Liver (tissue), 9 donors: Measurements from ENCODE around the gene NKAIN2. TPM values are rescaled to one million over a fixed set of nuclear protein-coding genes. Genes with fewer than 3 reads are reported as not detected.

Experiments
- DNase-seq: peaks from one replicate; pipeline ENCODE4 v3.0.0-alpha.2; 2017; ENCODE audit warnings: low spot score
- H3K27ac ChIP-seq, 2 donors: one replicate each; pipeline ENCODE4 v1.7.0; 2013; ENCODE audit warnings: inconsistent platforms in 2 of 2, low read length in 2 of 2, control low read depth in 1 of 2, low read depth in 1 of 2, mild to moderate bottlenecking in 1 of 2
- H3K27me3 ChIP-seq, 4 donors: one replicate each; pipeline versions ENCODE4 v1.6.1 to v1.7.0; 2013; ENCODE audit warnings: low read length in 3 of 4, inconsistent platforms in 1 of 4, mild to moderate bottlenecking in 1 of 4, moderate library complexity in 1 of 4; ENCODE audit not compliant: control insufficient read depth in 4 of 4, insufficient read depth in 4 of 4
- H3K36me3 ChIP-seq, 4 donors: one replicate each; pipeline versions ENCODE4 v1.6.1 to v1.7.0; 2013; ENCODE audit warnings: low read length in 3 of 4, mild to moderate bottlenecking in 3 of 4, low read depth in 1 of 4, moderate library complexity in 1 of 4; ENCODE audit not compliant: control insufficient read depth in 4 of 4, insufficient read depth in 3 of 4
- H3K4me1 ChIP-seq, 4 donors: one replicate each; pipeline versions ENCODE4 v1.6.1 to v1.7.0; 2013; ENCODE audit warnings: low read length in 3 of 4, mild to moderate bottlenecking in 3 of 4, moderate library complexity in 1 of 4; ENCODE audit not compliant: control insufficient read depth in 4 of 4, insufficient read depth in 4 of 4
- H3K4me3 ChIP-seq, 3 donors: one replicate each; pipeline versions ENCODE4 v1.6.1 to v1.7.0; 2013; ENCODE audit warnings: low read length in 3 of 3, control low read depth in 1 of 3, low read depth in 1 of 3, mild to moderate bottlenecking in 1 of 3
- H3K9ac ChIP-seq, 2 donors: one replicate each; pipeline ENCODE4 v1.7.0; 2013; ENCODE audit warnings: low read length in 2 of 2, mild to moderate bottlenecking in 2 of 2, moderate library complexity in 2 of 2, control low read depth in 1 of 2, low read depth in 1 of 2
- H3K9me3 ChIP-seq, 4 donors: one replicate each; pipeline versions ENCODE4 v1.6.1 to v1.7.0; 2013; ENCODE audit warnings: low read length in 3 of 4; ENCODE audit not compliant: control insufficient read depth in 4 of 4
- ATF3 ChIP-seq: IDR thresholded peaks from 2 replicates; pipeline ENCODE4 v1.6.1; 2016; ENCODE audit warnings: antibody characterized with exemption
- CTCF ChIP-seq: fragments of 150-350 bp; IDR thresholded peaks from 2 replicates; pipeline ENCODE4 v1.5.1; 2017; ENCODE audit warnings: improper control_type of control experiment, low read depth, low read length; ENCODE audit not compliant: missing input control
- EGR1 ChIP-seq, 2 donors: IDR thresholded peaks; 2 replicates each; pipeline ENCODE4 v1.6.1; 2016 to 2018; ENCODE audit warnings: antibody characterized with exemption in 2 of 2, low read depth in 2 of 2
- FOXA1 ChIP-seq: IDR thresholded peaks from 2 replicates; pipeline ENCODE4 v1.6.1; 2016; ENCODE audit warnings: antibody characterized with exemption
- FOXA2 ChIP-seq: IDR thresholded peaks from 2 replicates; pipeline ENCODE4 v1.6.1; 2016; ENCODE audit warnings: antibody characterized with exemption
- GABPA ChIP-seq, 2 donors: IDR thresholded peaks in 1 of 2; conservative IDR thresholded peaks in 1 of 2; 2 replicates each; pipeline ENCODE4 v1.6.1; 2016; ENCODE audit warnings: antibody characterized with exemption in 2 of 2, mild to moderate bottlenecking in 1 of 2, moderate library complexity in 1 of 2
- HNF4A ChIP-seq, 2 donors: conservative IDR thresholded peaks; 2 replicates each; pipeline ENCODE4 v1.6.1; 2016; ENCODE audit warnings: antibody characterized with exemption in 2 of 2, mild to moderate bottlenecking in 2 of 2
- HNF4G ChIP-seq: IDR thresholded peaks from 2 replicates; pipeline ENCODE4 v1.6.1; 2016; ENCODE audit warnings: antibody characterized with exemption
- JUND ChIP-seq, 2 donors: IDR thresholded peaks; 2 replicates each; pipeline ENCODE4 v1.6.1; 2016; ENCODE audit warnings: antibody characterized with exemption in 2 of 2
- MAX ChIP-seq: IDR thresholded peaks from 2 replicates; pipeline ENCODE4 v1.6.1; 2016; ENCODE audit warnings: antibody characterized with exemption
- NR2F2 ChIP-seq: IDR thresholded peaks from 2 replicates; pipeline ENCODE4 v1.6.1; 2016; ENCODE audit warnings: antibody characterized with exemption
- RAD21 ChIP-seq, 2 donors: IDR thresholded peaks; 2 replicates each; pipeline ENCODE4 v1.6.1; 2016; ENCODE audit warnings: antibody characterized with exemption in 2 of 2, mild to moderate bottlenecking in 2 of 2
- REST ChIP-seq: IDR thresholded peaks from 2 replicates; pipeline ENCODE4 v1.6.1; 2016; ENCODE audit warnings: antibody characterized with exemption, mild to moderate bottlenecking
- RXRA ChIP-seq, 2 donors: IDR thresholded peaks; 2 replicates each; pipeline ENCODE4 v1.6.1; 2017 to 2018; ENCODE audit warnings: antibody characterized with exemption in 2 of 2, mild to moderate bottlenecking in 1 of 2
- SP1 ChIP-seq: IDR thresholded peaks from 2 replicates; pipeline ENCODE4 v1.6.1; 2018; ENCODE audit warnings: antibody characterized with exemption, mild to moderate bottlenecking
- TAF1 ChIP-seq: conservative IDR thresholded peaks from 2 replicates; pipeline ENCODE4 v1.6.1; 2016; ENCODE audit warnings: antibody characterized with exemption, mild to moderate bottlenecking
- YY1 ChIP-seq: IDR thresholded peaks from 2 replicates; pipeline ENCODE4 v1.6.1; 2016; ENCODE audit warnings: antibody characterized with exemption, mild to moderate bottlenecking
- ZBTB33 ChIP-seq: IDR thresholded peaks from 2 replicates; pipeline ENCODE4 v1.6.1; 2016; ENCODE audit warnings: antibody characterized with exemption
- WGBS: extraction: QIAGEN DNeasy Blood & Tissue Kit; methylation state at CpG from one replicate; pipeline ENCODE4 v1.1.7; 2013; 5-methylcytosine and 5-hydroxymethylcytosine counted together
- polyA plus RNA-seq, 2 donors: library from polyadenylated mRNA; stranded (reverse) in 1 of 2; unstranded in 1 of 2; fragments of 200-250 nt in 1 of 2; fragments of >200 nt in 1 of 2; fragmentation: Nextera tagmentation in 1 of 2; extraction: Ambion mirVana in 1 of 2; gene quantifications; one replicate each; pipeline versions ENCODE4 v1.2.1 to v1.2.3, GENCODE V29; 2013 to 2015
- total RNA-seq, 2 donors: library from RNA; depleted of rRNA; stranded (reverse); fragments of >200 nt; gene quantifications; one replicate each; pipeline ENCODE4 v1.2.3, GENCODE V29; 2014
- donor health status: healthy.
- donor health status: healthy.
- donor health status: healthy.
- donor health status: healthy.
- donor health status: healthy.

Gene NKAIN2
- total and polyA plus RNA-seq, 4 donors: 0.05 to 0.14 TPM; not detected in 2

- 56% methylated on average over 2 of the region's 2 CpGs for WGBS
- H3K9me3 ChIP-seq: no peaks in the 10 kb centered on the region
- H3K27ac ChIP-seq: no peak overlapping the region
- DNase-seq: no peak
- no peaks in the 10 kb centered on the region for H3K36me3 ChIP-seq
- H3K27me3 ChIP-seq: no peaks in the 10 kb centered on the region
- H3K4me1 ChIP-seq: no peaks in the 10 kb centered on the region
- H3K4me3 ChIP-seq: no peak overlapping the region
- H3K9ac ChIP-seq: no peak overlapping the region
- no peak for TF ChIP-seq ATF3
- TF ChIP-seq HNF4A (conservative IDR thresholded peaks at IDR 0.05): no peak
- no peak for TF ChIP-seq RAD21 (IDR thresholded peaks at IDR 0.05)
Measured at GRCh38 chr6:124203101-124203811, 399.6 kb downstream of the NKAIN2 start.

- H3K4me3 ChIP-seq: no peak overlapping the region
- TF ChIP-seq MAX: peak; percentile 35
- TF ChIP-seq SP1: no peak
- TF ChIP-seq ATF3: no peak
- no peak for TF ChIP-seq JUND (IDR thresholded peaks at IDR 0.05)
- TF ChIP-seq RXRA (IDR thresholded peaks at IDR 0.05): peak in 1 of 2 donors; percentile 9
- no peak overlapping the region for H3K27ac ChIP-seq
- WGBS: 39% methylated on average over 2 of the region's 2 CpGs
- no peak for DNase-seq
- H3K4me1 ChIP-seq: no peaks in the 10 kb centered on the region
- no peaks in the 10 kb centered on the region for H3K36me3 ChIP-seq
- H3K9me3 ChIP-seq: no peaks in the 10 kb centered on the region
- no peak overlapping the region for H3K9ac ChIP-seq
- H3K27me3 ChIP-seq: no peaks in the 10 kb centered on the region
Measured at GRCh38 chr6:124203812-124204167, 400.1 kb downstream of the NKAIN2 start.

- Histone ChIP-seq H3K9ac (no peak overlapping the region), H3K27me3 (no peaks in the 10 kb centered on the region), H3K36me3 (no peaks in the 10 kb centered on the region), H3K4me3 (no peak overlapping the region), H3K27ac (no peak overlapping the region), H3K4me1 (no peaks in the 10 kb centered on the region), H3K9me3 (no peaks in the 10 kb centered on the region)
- TF ChIP-seq GABPA (IDR thresholded peaks at IDR 0.05 in 1 of 2, conservative IDR thresholded peaks at IDR 0.05 in 1 of 2) (no peak), SP1 (no peak), RXRA (IDR thresholded peaks at IDR 0.05) (no peak), YY1 (no peak), MAX (no peak), FOXA1 (no peak), NR2F2 (no peak), EGR1 (IDR thresholded peaks at IDR 0.05; ENCODE audit: low read depth in 2 of 2) (no peak), JUND (IDR thresholded peaks at IDR 0.05) (no peak), HNF4A (conservative IDR thresholded peaks at IDR 0.05) (no peak), ZBTB33 (no peak), FOXA2 (no peak), ATF3 (no peak), HNF4G (no peak), REST (no peak), TAF1 (no peak), CTCF (no peak)
- WGBS: 71% methylated on average over 2 of the region's 2 CpGs
- DNase-seq: no peak
Measured at GRCh38 chr6:124205921-124206320, 402.3 kb downstream of the NKAIN2 start.
